Kidney capillary endothelial cell (primary cell): ENCODE data around the gene GULP1.
"Not testable (repeated sequence)": the region's sequence is repeated elsewhere in the genome, so short reads cannot be mapped to it uniquely, and the experiment has no call there.

ENCODE experiments used
- DNase-seq: peaks from one replicate; pipeline ENCODE4 v3.0.0-alpha.2; 2018; ENCODE audit warnings: low spot score

Gene GULP1

GRCh38 chr2:188416367-188416766 lies 124.7 kb downstream of the GULP1 start:
- DNase-seq, result no peak

DNA sequence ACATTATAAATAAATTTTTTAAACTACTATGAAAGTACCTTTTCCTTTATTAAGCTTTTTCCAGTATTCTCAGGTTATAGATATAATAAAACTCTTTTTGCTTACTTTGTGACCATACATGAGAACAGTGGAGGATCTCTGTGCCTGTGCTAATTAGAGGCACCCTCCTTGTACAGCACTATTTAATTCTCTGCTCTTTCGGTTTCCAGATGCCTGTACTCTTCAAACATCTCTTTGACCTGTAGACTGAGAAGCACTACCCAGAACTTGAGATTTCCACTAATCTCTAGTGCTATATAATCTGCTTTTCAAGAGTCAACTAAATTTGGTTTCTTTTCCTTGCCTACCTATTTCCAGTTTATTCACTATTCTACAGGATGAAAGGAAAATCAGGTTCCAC lies 131.1 kb downstream of the GULP1 start:
- no peak for DNase-seq

DNA sequence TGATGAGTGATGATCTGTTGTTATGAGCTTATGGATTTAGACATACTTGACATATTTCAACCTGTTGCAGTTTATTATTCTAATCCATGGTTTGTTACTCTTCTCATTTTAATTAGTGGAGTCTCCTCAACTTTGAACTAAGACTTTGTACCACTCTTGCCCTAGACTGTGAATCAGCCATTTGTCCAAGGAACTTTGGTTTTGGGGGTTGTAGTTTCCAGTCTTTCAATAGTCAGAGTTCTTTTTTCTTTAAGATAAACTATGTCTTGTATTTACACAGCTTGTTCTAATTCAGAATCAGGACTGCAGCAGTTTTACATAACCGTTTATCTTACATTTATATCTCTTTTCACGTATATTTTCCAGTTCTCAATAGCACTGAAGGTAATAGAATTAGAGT lies 133.6 kb downstream of the GULP1 start:
- DNase-seq, result no peak

DNA sequence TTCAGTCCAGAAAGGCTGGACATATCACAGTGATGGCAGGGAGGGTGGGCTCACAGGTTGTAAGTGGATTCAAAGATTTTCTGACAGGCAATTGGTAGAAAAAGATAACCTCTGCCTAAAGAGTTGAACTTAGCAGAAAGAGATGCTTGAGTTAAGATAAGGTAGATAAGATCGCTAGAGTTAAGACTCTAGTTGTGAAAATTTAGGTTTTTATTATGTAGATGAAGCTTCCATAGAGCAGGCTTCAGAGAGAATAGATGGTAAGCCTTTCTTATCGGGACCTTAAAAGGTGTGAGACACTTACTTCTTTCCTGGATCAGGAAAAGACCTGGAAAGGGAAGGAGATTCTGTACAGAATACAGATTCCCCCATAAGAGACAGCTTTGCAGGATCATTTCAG lies 134.4 kb downstream of the GULP1 start:
- no peak for DNase-seq

GRCh38 chr2:188430705-188431104 lies 139.0 kb downstream of the GULP1 start:
- DNase-seq, result no peak

GRCh38 chr2:188434018-188434417 lies 142.3 kb downstream of the GULP1 start:
- no peak for DNase-seq

DNA sequence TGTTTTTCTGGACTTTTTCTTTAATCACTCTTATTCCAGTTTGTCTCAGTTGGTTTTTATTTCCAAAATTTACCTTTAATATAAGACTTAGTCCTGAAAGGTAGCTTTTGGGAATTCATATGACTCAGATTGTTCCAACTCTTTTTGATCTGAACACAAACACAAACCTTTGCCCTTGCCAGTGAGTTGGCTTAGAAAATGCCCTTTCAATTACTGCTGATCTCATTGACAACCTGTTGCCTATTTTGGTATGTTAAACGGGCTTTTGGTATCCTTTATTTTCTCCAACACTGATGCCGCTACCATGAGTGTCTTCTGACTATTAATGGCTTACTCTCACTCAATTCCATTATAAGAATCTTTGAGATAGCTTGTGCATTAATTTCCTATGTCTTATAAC lies 143.4 kb downstream of the GULP1 start:
- DNase-seq, result no peak

- no peak for DNase-seq
Observed at GRCh38 chr2:188437537-188437936, 145.9 kb downstream of the GULP1 start.

GRCh38 chr2:188439986-188440385 lies 148.3 kb downstream of the GULP1 start:
- DNase-seq, result no peak

- DNase-seq, result no peak
Observed at GRCh38 chr2:188440849-188441248, 149.2 kb downstream of the GULP1 start.

- no peak for DNase-seq
Observed at GRCh38 chr2:188441288-188441947, 149.7 kb downstream of the GULP1 start.

- no peak for DNase-seq
Observed at GRCh38 chr2:188443207-188443606, 151.5 kb downstream of the GULP1 start.

- DNase-seq, result no peak
Observed at GRCh38 chr2:188444106-188444835, 152.6 kb downstream of the GULP1 start.

DNA sequence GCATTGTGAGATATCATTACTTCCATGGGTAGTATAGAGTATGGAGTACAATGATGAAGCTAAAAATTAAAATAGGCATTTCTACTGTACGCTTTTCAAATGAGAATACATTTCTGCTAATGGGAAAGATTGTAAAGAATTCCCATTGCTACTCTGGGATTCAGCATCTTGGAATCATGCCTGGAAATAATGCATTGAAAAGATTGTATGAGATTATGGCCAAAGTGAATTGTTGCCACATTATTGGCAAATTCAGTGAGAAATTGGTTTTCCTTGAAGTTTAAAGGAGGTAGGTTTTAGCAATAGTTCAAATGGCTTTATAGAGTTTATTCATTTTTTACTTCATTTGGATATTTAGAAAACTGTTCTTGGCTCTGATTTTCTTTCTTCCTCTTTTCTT lies 157.9 kb downstream of the GULP1 start:
- no peak for DNase-seq

DNA sequence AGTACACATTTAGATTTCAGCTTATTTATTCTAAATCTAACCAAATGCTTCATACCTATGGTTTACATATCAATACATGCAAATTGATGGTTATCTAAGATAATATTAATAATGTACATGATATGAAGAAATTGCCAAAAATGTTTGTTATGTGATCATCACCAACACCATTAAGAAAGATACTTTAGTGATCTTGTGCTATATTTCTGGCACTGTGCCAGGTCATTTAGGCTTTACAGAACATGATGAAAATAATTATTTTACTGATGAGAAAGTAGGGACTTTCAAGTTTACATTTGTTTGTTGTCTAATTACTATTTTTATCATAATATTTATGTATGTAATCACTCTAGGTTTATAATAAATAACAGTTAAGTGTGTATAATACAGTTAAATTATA lies 158.3 kb downstream of the GULP1 start:
- no peak for DNase-seq

GRCh38 chr2:188450732-188451483 lies 159.2 kb downstream of the GULP1 start:
- no peak for DNase-seq

- DNase-seq, result no peak
Observed at GRCh38 chr2:188452084-188452483, 160.4 kb downstream of the GULP1 start.

DNA sequence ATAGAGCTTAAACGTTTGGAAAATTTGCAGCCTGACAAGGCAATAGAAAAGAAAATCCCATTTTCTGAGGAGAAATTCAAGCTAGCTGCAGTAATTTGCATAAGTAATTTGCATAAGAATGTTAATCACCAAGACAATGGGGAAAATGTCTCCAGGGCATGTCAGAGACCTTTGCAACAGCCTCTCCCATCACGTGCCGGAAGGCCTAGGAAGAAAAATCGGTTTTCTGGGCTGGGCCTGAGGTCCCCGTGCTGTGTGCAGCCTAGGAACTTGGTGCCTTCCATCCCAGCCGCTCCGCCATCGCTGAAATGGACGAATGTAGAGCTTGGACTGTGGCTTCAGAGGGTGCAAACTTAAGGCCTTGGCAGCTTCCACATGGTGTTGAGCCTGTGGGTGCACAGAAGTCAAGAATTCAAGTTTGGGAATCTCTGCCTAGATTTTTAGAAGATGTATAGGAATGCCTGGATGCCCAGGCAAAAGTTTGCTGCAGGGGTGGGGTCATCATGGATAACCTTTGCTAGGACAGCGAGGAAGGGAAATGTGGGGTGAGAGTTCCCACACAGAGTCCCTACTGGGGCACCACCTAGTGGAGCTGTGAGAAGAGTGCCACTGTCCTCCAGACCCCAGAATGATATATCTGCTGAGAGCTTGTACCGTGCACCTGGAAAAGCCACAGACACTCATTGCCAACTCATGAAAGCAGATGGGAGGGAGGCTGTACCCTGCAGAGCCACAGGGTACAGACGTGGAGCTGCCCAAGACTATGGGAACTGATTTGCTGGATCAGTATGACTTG lies 164.6 kb downstream of the GULP1 start:
- DNase-seq, result no peak

DNA sequence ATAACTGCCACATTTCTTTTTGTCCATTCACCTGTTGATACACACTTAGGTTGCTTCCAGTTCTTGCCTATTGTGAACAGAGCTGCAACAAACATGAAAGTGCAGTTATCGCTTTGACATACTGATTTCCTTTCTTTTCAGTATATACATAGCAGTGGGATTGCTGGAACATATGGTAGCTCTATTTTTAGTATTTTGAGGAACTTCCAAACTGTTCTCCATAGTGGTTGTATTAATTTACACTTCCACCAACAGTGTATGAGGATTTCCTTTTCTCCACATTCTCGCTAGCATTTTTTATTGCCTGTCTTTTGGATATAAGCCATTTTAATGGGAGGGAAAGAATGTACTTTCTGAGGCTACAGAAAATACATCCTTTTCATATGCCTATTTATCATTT lies 167.4 kb downstream of the GULP1 start:
- no peak for DNase-seq

DNA sequence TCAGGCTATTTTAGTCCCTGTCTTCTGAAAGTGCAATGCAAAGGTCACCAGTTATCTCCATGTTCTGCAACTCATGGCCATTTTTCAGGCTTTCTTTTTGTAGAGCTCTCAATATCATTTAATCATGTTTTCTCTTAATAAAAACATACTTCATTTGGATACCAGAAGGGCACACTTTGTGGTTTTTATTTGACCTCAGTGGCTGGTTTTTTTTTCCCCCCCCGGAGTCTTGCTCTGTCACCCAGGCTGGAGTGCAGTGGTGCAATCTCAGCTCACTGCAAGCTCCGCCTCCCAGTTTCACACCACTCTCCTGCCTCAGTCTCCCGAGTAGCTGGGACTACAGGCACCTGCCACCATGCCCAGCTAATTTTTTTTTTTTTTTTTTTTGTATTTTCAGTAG lies 174.4 kb downstream of the GULP1 start:
- not testable (repeated sequence) for DNase-seq

DNA sequence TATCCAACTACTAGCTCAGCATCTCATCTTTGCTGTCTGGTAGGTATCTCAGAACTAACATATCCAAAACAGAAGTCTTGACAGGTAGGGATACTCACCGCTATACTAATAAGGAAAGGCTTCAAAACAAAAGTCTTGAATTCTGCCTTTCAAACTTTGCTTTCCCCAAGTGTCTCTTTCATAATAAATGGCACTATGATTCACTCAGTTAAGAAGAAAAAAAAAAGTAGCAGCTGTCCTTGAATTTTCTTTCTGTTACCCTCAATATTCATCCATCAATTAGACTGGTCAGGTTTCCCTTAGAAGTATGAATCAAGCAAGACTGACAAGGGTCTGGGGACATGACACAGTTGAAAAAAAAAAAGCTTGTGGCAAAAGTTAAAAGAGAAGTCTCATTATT lies 175.1 kb downstream of the GULP1 start:
- no peak for DNase-seq

DNA sequence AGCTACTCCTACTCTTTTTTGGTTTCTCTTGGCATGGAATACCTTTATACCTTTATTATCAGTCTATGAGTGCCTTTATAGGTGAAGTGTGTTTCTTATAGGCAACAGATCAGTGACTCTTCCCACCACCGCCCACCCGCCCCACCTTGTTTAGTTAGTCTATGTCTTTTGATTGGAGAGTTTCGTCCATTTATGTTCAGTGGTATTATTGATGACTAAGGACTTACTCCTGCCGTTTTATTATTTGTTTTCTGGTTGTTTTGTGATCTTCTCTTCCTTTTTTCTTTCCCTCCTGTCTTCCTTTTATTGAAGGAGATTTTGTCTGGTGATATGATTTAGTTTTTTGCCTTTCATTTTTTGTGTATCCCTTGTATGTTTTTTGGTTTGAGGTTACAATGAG lies 179.5 kb downstream of the GULP1 start:
- no peak for DNase-seq
